NB4 (cell line): ENCODE measurements around the gene KRT85.

Source experiments
- DNase-seq: peaks from one replicate; pipeline ENCODE4 v3.0.0; 2010; ENCODE audit warnings: low read depth
- H3K4me3 ChIP-seq: one replicate; pipeline ENCODE4 v1.5.1; 2011; ENCODE audit warnings: mild to moderate bottlenecking, low read depth, low read length, moderate library complexity
- CTCF ChIP-seq: IDR thresholded peaks from one replicate; pipeline ENCODE4 v1.5.1; 2012; ENCODE audit warnings: low read depth, low read length
- MAX ChIP-seq: IDR thresholded peaks from 2 replicates; pipeline ENCODE4 v1.6.1; 2011; ENCODE audit warnings: low read depth, low read length
- MYC ChIP-seq: IDR thresholded peaks from 2 replicates; pipeline ENCODE4 v1.6.1; 2011; ENCODE audit warnings: low read depth, low read length
- POLR2A ChIP-seq: IDR thresholded peaks from 2 replicates; pipeline ENCODE4 v1.6.1; 2011; ENCODE audit warnings: mild to moderate bottlenecking; ENCODE audit not compliant: insufficient read length; ENCODE audit errors: extremely low read depth

The KRT85 gene

GRCh38 chr12:52362118-52362726 is 5.1 kb downstream of the KRT85 start:
- TF ChIP-seq MAX (no peak), CTCF (peak; percentile 66)
- H3K4me3 ChIP-seq = no peak overlapping the region
- DNase-seq = peak; percentile 13

GRCh38 chr12:52361553-52361952 is 5.7 kb downstream of the KRT85 start:
- TF ChIP-seq CTCF = no peak
- TF ChIP-seq MYC = no peak
- H3K4me3 ChIP-seq = no peak overlapping the region
- no peak for DNase-seq

GRCh38 chr12:52360663-52361271 is 6.5 kb downstream of the KRT85 start:
- H3K4me3 ChIP-seq = no peak overlapping the region
- DNase-seq = no peak
- TF ChIP-seq CTCF (no peak), MYC (no peak), POLR2A (no peak), MAX (no peak)

GRCh38 chr12:52360106-52360662 is 7.1 kb downstream of the KRT85 start:
- no peak overlapping the region for H3K4me3 ChIP-seq
- DNase-seq = no peak
- TF ChIP-seq MAX (no peak), POLR2A (no peak)

- peak; percentile 36 for DNase-seq
- no peak for TF ChIP-seq CTCF
- no peak for TF ChIP-seq MYC
- no peak for TF ChIP-seq MAX
- TF ChIP-seq POLR2A = no peak
- no peak overlapping the region for H3K4me3 ChIP-seq
These were observed 7.6 kb downstream of the KRT85 start for GRCh38 chr12:52359621-52360061.

- TF ChIP-seq POLR2A (no peak), MAX (no peak), CTCF (no peak), MYC (no peak)
- no peak overlapping the region for H3K4me3 ChIP-seq
- no peak for DNase-seq
These were observed 8.5 kb downstream of the KRT85 start for GRCh38 chr12:52358575-52359350.
